Skeletal muscle satellite cell (primary cell): ENCODE results near the gene ANKS1B.
"Not testable (repeated sequence)": the region's sequence is repeated elsewhere in the genome, so short reads cannot be mapped to it uniquely, and the experiment has no call there.

Source experiments
- H3K27me3 ChIP-seq: 2 replicates; pipeline ENCODE4 v1.7.0; 2013; ENCODE audit warnings: low read length; ENCODE audit not compliant: control insufficient read depth, insufficient read depth
- H3K36me3 ChIP-seq: 2 replicates; pipeline ENCODE4 v1.7.0; 2013; ENCODE audit warnings: mild to moderate bottlenecking, control low read depth, low read length; ENCODE audit not compliant: insufficient read depth
- H3K4me1 ChIP-seq: 2 replicates; pipeline ENCODE4 v1.7.0; 2013; ENCODE audit warnings: low read length; ENCODE audit not compliant: control insufficient read depth, insufficient read depth
- H3K4me2 ChIP-seq: 2 replicates; pipeline ENCODE4 v1.7.0; 2013; ENCODE audit warnings: mild to moderate bottlenecking, low read length
- H3K4me3 ChIP-seq: 2 replicates; pipeline ENCODE4 v1.7.0; 2013; ENCODE audit warnings: low read length
- H3K9ac ChIP-seq: 2 replicates; pipeline ENCODE4 v1.7.0; 2013; ENCODE audit warnings: mild to moderate bottlenecking, low read depth, low read length, moderate library complexity
- H3K9me3 ChIP-seq: replicated peaks from 2 replicates; pipeline ENCODE4 v1.7.0; 2013; ENCODE audit warnings: mild to moderate bottlenecking, control low read depth, low read length

Gene ANKS1B

GRCh38 chr12:98837134-98837752 lies 1147.5 kb downstream of the ANKS1B start:
- not testable (repeated sequence) for H3K9ac ChIP-seq, H3K4me1 ChIP-seq

GRCh38 chr12:98830657-98831056 lies 1154.1 kb downstream of the ANKS1B start:
- Histone ChIP-seq H3K4me1 (no peaks in the 10 kb centered on the region), H3K27me3 (peaks cover 6% of the 10 kb centered on the region), H3K4me3 (no peak overlapping the region), H3K36me3 (no peaks in the 10 kb centered on the region), H3K9me3 (no peaks in the 10 kb centered on the region), H3K9ac (no peak overlapping the region), H3K4me2 (no peak overlapping the region)

More at GRCh38 chr12:98837134-98837752, 1147.5 kb downstream of the ANKS1B start:
- not testable (repeated sequence) for H3K36me3 ChIP-seq, H3K4me3 ChIP-seq, H3K9me3 ChIP-seq, H3K4me2 ChIP-seq
- peaks cover 10% of the 10 kb centered on the region for H3K27me3 ChIP-seq

GRCh38 chr12:98828802-98829600 lies 1155.7 kb downstream of the ANKS1B start:
- H3K36me3 ChIP-seq, result no peaks in the 10 kb centered on the region
- H3K27me3 ChIP-seq, result peaks cover 6% of the 10 kb centered on the region
- H3K4me1 ChIP-seq, result no peaks in the 10 kb centered on the region
- H3K9ac ChIP-seq, result no peak overlapping the region
- no peak overlapping the region for H3K4me2 ChIP-seq
- no peaks in the 10 kb centered on the region for H3K9me3 ChIP-seq
- no peak overlapping the region for H3K4me3 ChIP-seq

- Histone ChIP-seq H3K9ac (no peak overlapping the region), H3K4me2 (no peak overlapping the region), H3K4me3 (no peak overlapping the region), H3K4me1 (peaks cover 9% of the 10 kb centered on the region), H3K36me3 (no peaks in the 10 kb centered on the region), H3K9me3 (no peaks in the 10 kb centered on the region), H3K27me3 (no peaks in the 10 kb centered on the region)
These were observed 1161.7 kb downstream of the ANKS1B start for GRCh38 chr12:98823012-98823411.

- Histone ChIP-seq H3K27me3 (no peaks in the 10 kb centered on the region), H3K4me1 (peaks cover 9% of the 10 kb centered on the region), H3K36me3 (no peaks in the 10 kb centered on the region), H3K9me3 (no peaks in the 10 kb centered on the region), H3K9ac (no peak overlapping the region), H3K4me3 (no peak overlapping the region), H3K4me2 (no peak overlapping the region)
These were observed 1162.9 kb downstream of the ANKS1B start for GRCh38 chr12:98821866-98822265.

GRCh38 chr12:98821232-98821631 lies 1163.5 kb downstream of the ANKS1B start:
- no peak overlapping the region for H3K9ac ChIP-seq
- no peaks in the 10 kb centered on the region for H3K9me3 ChIP-seq
- H3K4me3 ChIP-seq, result no peak overlapping the region
- no peaks in the 10 kb centered on the region for H3K36me3 ChIP-seq
- peaks cover 9% of the 10 kb centered on the region for H3K4me1 ChIP-seq
- H3K4me2 ChIP-seq, result no peak overlapping the region
- H3K27me3 ChIP-seq, result no peaks in the 10 kb centered on the region

- no peak overlapping the region for H3K9ac ChIP-seq
- peaks cover 9% of the 10 kb centered on the region for H3K4me1 ChIP-seq
- H3K4me2 ChIP-seq, result no peak overlapping the region
- no peak overlapping the region for H3K4me3 ChIP-seq
- no peaks in the 10 kb centered on the region for H3K9me3 ChIP-seq
- no peaks in the 10 kb centered on the region for H3K36me3 ChIP-seq
- H3K27me3 ChIP-seq, result no peaks in the 10 kb centered on the region
These were observed 1164.8 kb downstream of the ANKS1B start for GRCh38 chr12:98819821-98820404.

GRCh38 chr12:98819071-98819470 lies 1165.7 kb downstream of the ANKS1B start:
- no peak overlapping the region for H3K9ac ChIP-seq

GRCh38 chr12:98818239-98818638 lies 1166.5 kb downstream of the ANKS1B start:
- Histone ChIP-seq H3K9ac (no peak overlapping the region), H3K4me3 (no peak overlapping the region), H3K4me1 (peaks cover 9% of the 10 kb centered on the region), H3K27me3 (no peaks in the 10 kb centered on the region), H3K4me2 (no peak overlapping the region), H3K36me3 (no peaks in the 10 kb centered on the region), H3K9me3 (no peaks in the 10 kb centered on the region)

More at GRCh38 chr12:98819071-98819470, 1165.7 kb downstream of the ANKS1B start:
- peaks cover 9% of the 10 kb centered on the region for H3K4me1 ChIP-seq
- H3K27me3 ChIP-seq, result no peaks in the 10 kb centered on the region
- H3K36me3 ChIP-seq, result no peaks in the 10 kb centered on the region
- no peak overlapping the region for H3K4me2 ChIP-seq
- H3K4me3 ChIP-seq, result no peak overlapping the region
- H3K9me3 ChIP-seq, result no peaks in the 10 kb centered on the region

- no peak overlapping the region for H3K4me2 ChIP-seq
- no peaks in the 10 kb centered on the region for H3K36me3 ChIP-seq
- H3K9ac ChIP-seq, result no peak overlapping the region
- no peaks in the 10 kb centered on the region for H3K27me3 ChIP-seq
- H3K9me3 ChIP-seq, result no peaks in the 10 kb centered on the region
- peaks cover 9% of the 10 kb centered on the region for H3K4me1 ChIP-seq
- no peak overlapping the region for H3K4me3 ChIP-seq
These were observed 1167.0 kb downstream of the ANKS1B start for GRCh38 chr12:98817742-98818141.

- Histone ChIP-seq H3K4me2 (no peak overlapping the region), H3K27me3 (no peaks in the 10 kb centered on the region), H3K36me3 (no peaks in the 10 kb centered on the region), H3K9me3 (no peaks in the 10 kb centered on the region), H3K4me1 (peaks cover 9% of the 10 kb centered on the region), H3K9ac (no peak overlapping the region), H3K4me3 (no peak overlapping the region)
These were observed 1168.0 kb downstream of the ANKS1B start for GRCh38 chr12:98816720-98817119.
